K562 (cell line): Measurements from ENCODE around the gene NUP62.

Experiments
- ARID2 ChIP-seq: fragments of 450-650 bp; IDR thresholded peaks from 2 replicates; pipeline ENCODE4 v1.6.1; 2017; ENCODE audit warnings: antibody characterized with exemption, mild to moderate bottlenecking
- JUNB ChIP-seq: fragments of 450-650 bp; formaldehyde crosslinking; conservative IDR thresholded peaks from 2 replicates; pipeline ENCODE4 v1.4.0; 2020; ENCODE audit warnings: mild to moderate bottlenecking
- MYNN ChIP-seq, 2 experiments: sonication (generic); formaldehyde crosslinking in 1 of 2; IDR thresholded peaks; 2 replicates each; pipeline versions ENCODE4 v1.5.0 to v1.6.1; 2016 to 2020; ENCODE audit warnings: antibody characterized with exemption in 1 of 2, missing genetic modification reagents in 1 of 2
- SIN3A ChIP-seq, 2 experiments: fragments of 150-350 bp in 1 of 2; IDR thresholded peaks; 2 replicates each; pipeline ENCODE4 v1.6.1; 2011 to 2016; ENCODE audit warnings: borderline replicate concordance in 2 of 2, low read depth in 2 of 2, low read length in 2 of 2, mild to moderate bottlenecking in 2 of 2, moderate library complexity in 2 of 2; ENCODE audit not compliant: control insufficient read depth in 1 of 2
- TCF7L2 ChIP-seq: fragments of 150-350 bp; IDR thresholded peaks from 2 replicates; pipeline ENCODE4 v1.6.1; 2016; ENCODE audit warnings: low read depth, mild to moderate bottlenecking, low read length, moderate library complexity
- USF2 ChIP-seq: sonication (generic); formaldehyde crosslinking; IDR thresholded peaks from 2 replicates; pipeline ENCODE4 v1.5.0; 2020; ENCODE audit warnings: missing genetic modification reagents
- XRCC5 ChIP-seq: fragments of 200-400 bp; formaldehyde crosslinking; IDR thresholded peaks from 2 replicates; pipeline ENCODE4 v1.6.1; 2017; ENCODE audit warnings: low read depth, mild to moderate bottlenecking, low read length
- ZNF134 ChIP-seq: fragments of 250-450 bp; sonication (Bioruptor Pico); conservative IDR thresholded peaks from 2 replicates; pipeline ENCODE4 v1.4.0; 2020

- no peak for TF ChIP-seq TCF7L2
- TF ChIP-seq XRCC5 = no peak
- no peak for TF ChIP-seq ZNF134 (CRISPR knock-in tag)
- no peak for TF ChIP-seq USF2
- TF ChIP-seq MYNN (IDR thresholded peaks at IDR 0.05) = no peak
- no peak for TF ChIP-seq MYNN (CRISPR knock-in tag; IDR thresholded peaks at IDR 0.05)
- TF ChIP-seq JUNB (CRISPR knock-in tag) = no peak
- no peak for TF ChIP-seq ARID2
- TF ChIP-seq SIN3A (IDR thresholded peaks at IDR 0.05; ENCODE audit: borderline replicate concordance in 2 of 2, control insufficient read depth in 1 of 2, low read depth in 2 of 2, low read length in 2 of 2) = no peak
These were observed 3.8 kb downstream of the NUP62 start for GRCh38 chr19:49925486-49925885.
